GM19324 (cell line): ENCODE measurements around the gene KLHDC4.
"Not testable (repeated sequence)": the region's sequence is repeated elsewhere in the genome, so short reads cannot be mapped to it uniquely, and the experiment has no call there.

ENCODE experiments used
- ATAC-seq: cut with Tn5 transposase; IDR thresholded peaks from one replicate; pipeline ENCODE4 v1.9.1; 2021; ENCODE audit warnings: mild to moderate bottlenecking, moderate library complexity; ENCODE audit not compliant: unreplicated experiment, low FRiP score

Gene KLHDC4

DNA sequence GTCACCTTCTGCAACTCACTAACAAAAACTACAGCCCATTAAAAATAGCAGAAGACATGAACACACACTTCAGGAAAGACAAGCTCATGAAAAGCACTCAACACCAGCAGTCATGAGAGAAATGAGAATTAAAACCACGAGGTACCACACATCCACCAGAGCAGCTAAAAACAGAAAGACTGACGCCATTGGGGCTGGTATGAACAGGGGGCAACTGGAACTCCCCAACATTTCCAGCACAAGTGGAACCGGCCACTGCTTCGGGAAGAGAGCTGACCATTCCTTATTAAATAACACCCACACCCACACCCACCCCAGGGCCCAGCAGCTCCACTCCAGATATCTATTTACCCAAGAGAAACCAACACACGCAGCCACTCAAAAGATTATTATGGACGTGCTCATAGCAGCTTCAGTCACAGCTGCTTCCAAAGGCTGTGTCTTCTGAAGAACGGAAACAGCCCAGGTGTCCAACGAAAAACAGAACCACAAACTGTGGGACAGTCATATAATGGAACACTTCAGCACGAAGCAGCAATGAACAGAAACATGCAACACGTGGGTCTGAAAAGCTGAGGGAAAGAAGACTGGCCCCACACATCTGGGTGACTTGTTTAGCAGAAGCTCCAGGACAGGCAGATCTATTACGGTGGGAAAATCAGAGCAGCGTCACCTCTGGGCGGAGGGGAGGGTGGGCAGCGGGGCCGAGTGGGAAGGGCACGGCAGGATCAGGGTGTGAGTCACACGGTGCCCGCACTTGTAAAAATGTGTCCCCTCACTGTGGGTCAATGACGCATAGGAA, 41.1 kb downstream of the KLHDC4 start:
- no peak for ATAC-seq

- ATAC-seq = no peak
These were observed 42.6 kb downstream of the KLHDC4 start for GRCh38 chr16:87723226-87723623.

DNA sequence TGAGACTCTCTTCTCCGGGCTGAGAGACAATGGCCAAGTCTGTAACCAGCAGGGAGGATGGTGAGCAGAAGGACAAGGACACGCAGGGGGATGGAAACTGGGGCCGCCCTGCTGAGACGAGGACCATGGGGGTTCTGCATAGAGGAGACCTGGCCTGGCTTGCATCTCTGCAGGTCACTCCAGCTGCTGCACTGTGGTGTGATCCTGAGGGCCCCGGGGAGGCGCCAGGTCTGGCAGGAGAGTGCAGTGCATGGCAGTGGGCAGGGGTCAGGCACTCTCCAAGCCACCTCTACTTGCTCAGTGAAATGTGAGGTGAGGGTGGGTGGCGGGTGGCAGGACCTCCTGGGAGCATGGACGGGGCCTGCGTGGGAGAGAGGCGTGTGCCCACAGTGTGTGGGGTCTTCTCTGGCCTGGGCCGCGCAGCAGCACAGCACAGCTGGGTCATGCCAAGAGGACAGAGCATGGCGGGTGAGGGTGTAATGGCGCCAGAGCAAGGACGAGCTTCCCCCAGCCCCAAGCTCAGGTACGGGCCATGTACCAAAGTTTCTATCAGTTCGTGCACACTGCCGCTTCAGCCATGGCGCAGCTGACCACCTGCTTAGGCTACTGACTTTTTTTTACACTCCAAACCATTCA, 43.1 kb downstream of the KLHDC4 start:
- ATAC-seq = no peak

GRCh38 chr16:87721622-87722585, 43.9 kb downstream of the KLHDC4 start:
- ATAC-seq = no peak

DNA sequence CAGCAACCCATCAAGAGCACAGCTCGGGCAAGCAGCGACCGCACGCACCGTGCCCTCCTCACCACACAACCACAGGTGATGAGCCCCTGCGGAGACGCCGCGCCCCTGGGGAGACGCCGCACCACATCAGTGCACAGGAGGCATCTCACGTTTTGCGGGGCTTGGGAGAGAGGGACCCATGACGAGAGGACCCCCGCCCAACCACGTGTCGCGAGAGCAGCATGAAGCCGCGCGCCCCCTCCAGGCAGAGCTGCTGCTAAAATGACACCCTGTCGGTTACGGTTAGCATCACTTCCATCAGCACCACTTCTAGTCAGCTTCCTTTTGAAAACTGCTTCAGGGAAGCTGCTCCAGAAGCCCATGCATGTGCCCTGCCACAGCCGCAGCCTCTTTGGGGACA, 45.3 kb downstream of the KLHDC4 start:
- ATAC-seq = no peak

DNA sequence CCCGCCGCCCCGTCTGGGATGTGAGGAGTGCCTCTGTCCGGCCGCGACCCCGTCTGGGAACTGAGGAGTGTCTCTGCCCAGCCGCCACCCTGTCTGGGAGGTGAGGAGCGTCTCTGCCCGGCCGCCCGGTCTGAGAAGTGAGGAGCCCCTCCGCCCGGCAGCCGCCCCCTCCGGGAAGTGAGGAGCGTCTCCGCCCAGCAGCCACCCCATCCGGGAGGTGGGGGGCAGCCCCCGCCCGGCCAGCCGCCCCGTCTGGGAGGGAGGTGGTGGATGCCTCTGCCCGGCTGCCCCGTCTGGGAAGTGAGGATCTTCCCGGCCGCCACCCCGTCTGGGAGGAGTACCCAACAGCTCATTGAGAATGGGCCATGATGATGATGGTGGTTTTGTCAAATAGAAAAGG, 47.0 kb downstream of the KLHDC4 start:
- ATAC-seq = not testable (repeated sequence)

- ATAC-seq = no peak
These were observed 50.1 kb downstream of the KLHDC4 start for GRCh38 chr16:87715658-87716057.

DNA sequence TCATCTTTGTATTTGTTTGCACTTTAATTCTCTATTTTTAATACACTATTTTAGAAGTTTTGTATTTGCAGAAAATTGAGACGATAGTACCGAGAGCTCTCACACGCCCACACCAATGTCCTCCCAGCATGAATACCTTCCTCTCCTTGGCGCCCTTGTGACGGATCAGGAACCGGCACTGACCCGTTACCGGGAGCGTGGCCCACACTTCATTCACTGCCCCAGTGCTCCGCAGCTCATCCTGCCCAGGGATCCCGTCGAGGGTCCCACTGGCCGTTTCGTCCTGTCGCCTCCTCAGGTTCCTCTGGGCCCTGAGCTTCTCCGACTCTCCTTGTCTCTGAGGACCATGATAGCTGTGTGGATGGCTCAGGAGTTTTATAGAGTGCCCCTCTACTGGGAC, 50.6 kb downstream of the KLHDC4 start:
- ATAC-seq = no peak

- no peak for ATAC-seq
These were observed 52.1 kb downstream of the KLHDC4 start for GRCh38 chr16:87713451-87714229.

GRCh38 chr16:87712184-87712762, 53.5 kb downstream of the KLHDC4 start:
- no peak for ATAC-seq

- no peak for ATAC-seq
These were observed 54.9 kb downstream of the KLHDC4 start for GRCh38 chr16:87710887-87711286.

DNA sequence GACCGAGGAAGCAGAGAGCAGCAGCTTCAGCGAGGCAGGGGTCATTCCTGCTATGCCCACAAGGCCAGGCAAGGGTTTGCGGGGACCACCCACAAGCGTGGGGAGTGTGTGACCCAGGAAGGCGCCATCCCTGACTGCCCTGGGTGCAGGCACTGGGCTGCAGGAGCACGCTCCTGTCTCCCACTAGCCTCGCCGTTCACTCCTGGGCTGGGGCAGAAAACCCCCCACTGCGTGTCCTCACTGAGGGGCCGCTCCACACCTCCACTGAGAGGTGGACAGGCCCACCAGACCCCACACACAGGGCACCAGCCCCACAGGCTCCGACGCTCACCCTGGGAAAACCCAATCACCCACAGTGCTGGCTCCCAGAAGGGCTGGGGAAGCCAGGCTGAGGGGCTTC, 56.1 kb downstream of the KLHDC4 start:
- no peak for ATAC-seq

- no peak for ATAC-seq
These were observed 56.7 kb downstream of the KLHDC4 start for GRCh38 chr16:87708881-87709638.

GRCh38 chr16:87707714-87708580, 57.8 kb downstream of the KLHDC4 start:
- ATAC-seq = no peak

DNA sequence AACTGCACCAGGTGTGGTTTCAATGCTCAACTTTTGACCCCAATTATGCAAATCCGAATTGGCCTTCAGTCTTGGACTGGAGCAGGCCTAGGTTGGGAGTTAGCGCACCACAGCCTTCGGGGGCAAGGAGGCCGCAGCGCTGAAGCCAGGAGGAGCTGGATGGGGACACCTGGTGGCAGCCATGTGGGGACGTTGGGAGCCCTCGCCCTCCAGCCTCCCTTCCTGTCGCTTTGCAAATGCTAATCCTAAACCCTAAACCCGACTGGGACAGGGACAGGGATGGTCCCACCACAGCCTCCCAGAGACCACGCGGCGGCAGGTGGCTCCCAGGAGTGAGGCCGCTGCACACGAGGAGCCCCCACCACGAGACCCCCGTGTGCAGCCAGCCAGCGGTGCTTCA, 58.7 kb downstream of the KLHDC4 start:
- no peak for ATAC-seq

- ATAC-seq = no peak
These were observed 59.3 kb downstream of the KLHDC4 start for GRCh38 chr16:87706278-87707000.

GRCh38 chr16:87705771-87706277, 60.0 kb downstream of the KLHDC4 start:
- ATAC-seq = no peak
